SK-N-MC (cell line): Measurements from ENCODE around the gene STX11.

Experiments used
- EZH2 ChIP-seq: fragments of 200-600 bp; sonication (generic); IDR thresholded peaks from one replicate; pipeline ENCODE4 v1.6.1; 2017; ENCODE audit warnings: antibody characterized with exemption
- FOXP2 ChIP-seq: optimal IDR thresholded peaks from 2 replicates; pipeline ENCODE3; 2011; ENCODE audit warnings: mild to moderate bottlenecking, moderate library complexity; ENCODE audit not compliant: insufficient read depth; ENCODE audit errors: extremely low read length, control extremely low read depth
- POLR2AphosphoS5 ChIP-seq: IDR thresholded peaks from 2 replicates; pipeline ENCODE4 v1.6.1; 2012; ENCODE audit warnings: mild to moderate bottlenecking, low read depth, low read length, borderline replicate concordance

DNA sequence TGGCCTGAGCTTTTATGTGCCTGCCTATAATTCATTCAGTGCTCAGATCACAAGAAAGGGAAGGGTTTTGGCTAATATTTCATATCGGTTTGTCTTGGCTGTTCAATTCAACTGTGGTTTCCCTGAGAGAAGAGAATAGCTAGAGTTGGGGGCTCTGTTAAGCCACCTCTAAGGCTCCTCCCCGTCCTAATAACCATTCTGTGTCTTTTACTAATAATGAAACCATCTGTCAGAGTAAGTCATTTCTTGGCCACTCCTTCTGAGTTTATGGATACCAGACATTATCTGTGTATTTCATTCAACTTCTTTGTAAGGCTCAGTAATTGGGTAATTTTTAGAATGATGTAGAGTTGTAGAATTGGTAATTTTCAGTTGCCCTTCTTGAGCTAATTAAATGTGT, 5.2 kb downstream of the STX11 start:
- TF ChIP-seq POLR2AphosphoS5 (no peak), EZH2 (no peak), FOXP2 (no peak)
